Trophoblast cell (in vitro differentiated cells and primary cell): ENCODE results near the gene PRDM16.

Experiments
- DNase-seq, 2 donors: peaks; one replicate each; pipeline ENCODE4 v3.0.0-alpha.2; 2016
- H2AFZ ChIP-seq: 2 replicates; pipeline ENCODE4 v1.6.1; 2013; ENCODE audit warnings: low read length, moderate library complexity, mild to moderate bottlenecking; ENCODE audit not compliant: insufficient read depth, poor library complexity
- H2AK5ac ChIP-seq: 2 replicates; pipeline ENCODE4 v1.6.1; 2013; ENCODE audit warnings: mild to moderate bottlenecking, low read length
- H2BK120ac ChIP-seq: 2 replicates; pipeline ENCODE4 v1.6.1; 2013; ENCODE audit warnings: low read length, mild to moderate bottlenecking, moderate library complexity; ENCODE audit not compliant: insufficient read depth, poor library complexity
- H2BK12ac ChIP-seq: 2 replicates; pipeline ENCODE4 v1.6.1; 2013; ENCODE audit warnings: mild to moderate bottlenecking, low read length, moderate library complexity
- H2BK5ac ChIP-seq: 2 replicates; pipeline ENCODE4 v1.6.1; 2013; ENCODE audit warnings: low read length, low read depth, moderate library complexity, mild to moderate bottlenecking; ENCODE audit not compliant: poor library complexity
- H3K14ac ChIP-seq: 2 replicates; pipeline ENCODE4 v1.6.1; 2013; ENCODE audit warnings: mild to moderate bottlenecking, low read length
- H3K18ac ChIP-seq: 2 replicates; pipeline ENCODE4 v1.6.1; 2013; ENCODE audit warnings: mild to moderate bottlenecking, low read length
- H3K23ac ChIP-seq: 2 replicates; pipeline ENCODE4 v1.6.1; 2013; ENCODE audit warnings: low read length
- H3K27ac ChIP-seq: 2 replicates; pipeline ENCODE4 v1.5.1; 2013; ENCODE audit warnings: low read depth, mild to moderate bottlenecking, inconsistent platforms, low read length, moderate library complexity
- H3K27me3 ChIP-seq: 2 replicates; pipeline ENCODE4 v1.6.1; 2013; ENCODE audit warnings: inconsistent platforms, mild to moderate bottlenecking, low read length, moderate library complexity; ENCODE audit not compliant: insufficient read depth
- H3K36me3 ChIP-seq, 2 experiments: 1 replicate in 1 of 2; 2 replicates in 1 of 2; pipeline ENCODE4 v1.6.1; 2013; ENCODE audit warnings: low read length in 2 of 2, mild to moderate bottlenecking in 2 of 2, moderate library complexity in 1 of 2; ENCODE audit not compliant: insufficient read depth in 2 of 2, control insufficient read depth in 1 of 2
- H3K4ac ChIP-seq: 2 replicates; pipeline ENCODE4 v1.6.1; 2013; ENCODE audit warnings: low read depth, mild to moderate bottlenecking, low read length, moderate library complexity
- H3K4me1 ChIP-seq, 2 experiments: 1 replicate in 1 of 2; 2 replicates in 1 of 2; pipeline ENCODE4 v1.6.1; 2013; ENCODE audit warnings: low read length in 2 of 2, mild to moderate bottlenecking in 2 of 2, moderate library complexity in 1 of 2; ENCODE audit not compliant: insufficient read depth in 2 of 2, control insufficient read depth in 1 of 2
- H3K4me2 ChIP-seq: 2 replicates; pipeline ENCODE4 v1.6.1; 2013; ENCODE audit warnings: inconsistent platforms, mild to moderate bottlenecking, low read length, moderate library complexity
- H3K4me3 ChIP-seq: 2 replicates; pipeline ENCODE4 v1.5.1; 2013; ENCODE audit warnings: mild to moderate bottlenecking, low read depth, low read length, inconsistent platforms
- H3K79me1 ChIP-seq: one replicate; pipeline ENCODE4 v1.6.1; 2013; ENCODE audit warnings: low read length
- H3K79me2 ChIP-seq: 2 replicates; pipeline ENCODE4 v1.6.1; 2013; ENCODE audit warnings: low read length, mild to moderate bottlenecking; ENCODE audit not compliant: control insufficient read depth, insufficient read depth, poor library complexity
- H3K9ac ChIP-seq: 2 replicates; pipeline ENCODE4 v1.6.1; 2013; ENCODE audit warnings: mild to moderate bottlenecking, low read length
- H3K9me3 ChIP-seq: 2 replicates; pipeline ENCODE4 v1.6.1; 2013; ENCODE audit warnings: low read depth, mild to moderate bottlenecking, control low read depth, inconsistent platforms, low read length; ENCODE audit not compliant: insufficient read depth
- H4K12ac ChIP-seq: 2 replicates; pipeline ENCODE4 v1.6.1; 2013; ENCODE audit warnings: low read depth, mild to moderate bottlenecking, low read length, moderate library complexity
- H4K8ac ChIP-seq: 2 replicates; pipeline ENCODE4 v1.6.1; 2013; ENCODE audit warnings: low read depth, mild to moderate bottlenecking, low read length, moderate library complexity
- H4K91ac ChIP-seq: one replicate; pipeline ENCODE4 v1.6.1; 2013; ENCODE audit warnings: low read depth, mild to moderate bottlenecking, low read length, moderate library complexity
- WGBS: extraction: QIAGEN DNeasy Blood & Tissue Kit; methylation state at CpG from one replicate; pipeline ENCODE4 v1.1.7; 2013; ENCODE audit warnings: missing lambda C conversion rate; ENCODE audit not compliant: insufficient read length, insufficient coverage; ENCODE audit errors: extremely low coverage; 5-methylcytosine and 5-hydroxymethylcytosine counted together

PRDM16 gene

GRCh38 chr1:3457910-3458883 is 389.2 kb downstream of the PRDM16 start:
- Histone ChIP-seq H2BK5ac (no peak overlapping the region), H3K23ac (no peak overlapping the region), H2AK5ac (no peak overlapping the region), H3K9me3 (no peaks in the 10 kb centered on the region), H2BK12ac (no peak overlapping the region), H3K14ac (no peak overlapping the region), H2BK120ac (no peak overlapping the region), H3K4ac (no peak overlapping the region), H3K79me1 (peaks cover 20% of the 10 kb centered on the region), H2AFZ (no peak overlapping the region), H4K91ac (no peak overlapping the region), H3K18ac (no peak overlapping the region), H3K4me1 (peaks cover 36 to 44% of the 10 kb centered on the region in 2 experiments), H4K8ac (no peak overlapping the region), H3K4me3 (peak overlapping the region; percentile 12), H3K4me2 (no peak overlapping the region), H3K9ac (no peak overlapping the region), H3K27me3 (no peaks in the 10 kb centered on the region), H3K27ac (no peak overlapping the region), H3K36me3 (no peaks in the 10 kb centered on the region), H3K79me2 (peaks cover 2% of the 10 kb centered on the region), H4K12ac (no peak overlapping the region)
- WGBS: no CpG with 5 or more reads among the region's 18 CpGs
- DNase-seq: peak; percentile 63

GRCh38 chr1:3459051-3459908 is 390.3 kb downstream of the PRDM16 start:
- no peak overlapping the region for H4K12ac ChIP-seq
- H4K8ac ChIP-seq: no peak overlapping the region
- peaks cover 14% of the 10 kb centered on the region for H3K79me1 ChIP-seq
- no peaks in the 10 kb centered on the region for H3K9me3 ChIP-seq
- H3K4me3 ChIP-seq: no peak overlapping the region
- no peak overlapping the region for H3K4me2 ChIP-seq
- H3K18ac ChIP-seq: peak overlapping the region; percentile 33
- peak in 1 of 2 donors; percentile 27 for DNase-seq
- H3K27me3 ChIP-seq: no peaks in the 10 kb centered on the region
- H3K36me3 ChIP-seq: no peaks in the 10 kb centered on the region
- H3K27ac ChIP-seq: peak overlapping the region; percentile 28
- H2AFZ ChIP-seq: no peak overlapping the region
- H3K4me1 ChIP-seq: peaks cover 29 to 33% of the 10 kb centered on the region in 2 experiments
- H2BK120ac ChIP-seq: peak overlapping the region; percentile 18
- H4K91ac ChIP-seq: peak overlapping the region; percentile 7
- no peak overlapping the region for H3K9ac ChIP-seq
- H3K4ac ChIP-seq: no peak overlapping the region
- H3K14ac ChIP-seq: no peak overlapping the region
- H3K79me2 ChIP-seq: peaks cover 2% of the 10 kb centered on the region
- H3K23ac ChIP-seq: no peak overlapping the region
- H2BK5ac ChIP-seq: no peak overlapping the region
- peak overlapping the region; percentile 41 for H2BK12ac ChIP-seq
- peak overlapping the region; percentile 31 for H2AK5ac ChIP-seq
- WGBS: no CpG with 5 or more reads among the region's 24 CpGs

GRCh38 chr1:3459940-3460671 is 391.1 kb downstream of the PRDM16 start:
- Histone ChIP-seq H2BK120ac (peak overlapping the region; percentile 18), H3K79me1 (peaks cover 12% of the 10 kb centered on the region), H3K4me3 (no peak overlapping the region), H4K8ac (no peak overlapping the region), H2BK5ac (no peak overlapping the region), H2AK5ac (no peak overlapping the region), H3K27ac (peak overlapping the region; percentile 28), H4K91ac (peak overlapping the region; percentile 7), H3K79me2 (no peaks in the 10 kb centered on the region), H3K4me2 (peak overlapping the region; percentile 18), H3K36me3 (no peaks in the 10 kb centered on the region), H2BK12ac (peak overlapping the region; percentile 19), H4K12ac (no peak overlapping the region), H3K23ac (no peak overlapping the region), H2AFZ (no peak overlapping the region), H3K4ac (no peak overlapping the region), H3K9me3 (no peaks in the 10 kb centered on the region), H3K9ac (no peak overlapping the region), H3K14ac (no peak overlapping the region), H3K27me3 (no peaks in the 10 kb centered on the region), H3K4me1 (peaks cover 29 to 33% of the 10 kb centered on the region in 2 experiments), H3K18ac (peak overlapping the region; percentile 33)
- DNase-seq: peak; percentile 83 to 87
- WGBS: no CpG with 5 or more reads among the region's 23 CpGs

- Histone ChIP-seq H2AK5ac (no peak overlapping the region), H4K12ac (no peak overlapping the region)
Measured at GRCh38 chr1:3460672-3461131, 391.7 kb downstream of the PRDM16 start.

More at GRCh38 chr1:3460672-3461131, 391.7 kb downstream of the PRDM16 start:
- no peak overlapping the region for H4K8ac ChIP-seq
- no peak overlapping the region for H3K14ac ChIP-seq
- no peak overlapping the region for H2BK12ac ChIP-seq
- no peak overlapping the region for H3K4me3 ChIP-seq
- no peaks in the 10 kb centered on the region for H3K9me3 ChIP-seq
- H3K4ac ChIP-seq: no peak overlapping the region
- no peak overlapping the region for H2AFZ ChIP-seq
- peak; percentile 87 for DNase-seq
- peak overlapping the region; percentile 28 for H3K27ac ChIP-seq
- WGBS: no CpG with 5 or more reads among the region's 14 CpGs
- no peaks in the 10 kb centered on the region for H3K27me3 ChIP-seq
- peaks cover 29 to 31% of the 10 kb centered on the region in 2 experiments for H3K4me1 ChIP-seq
- H2BK120ac ChIP-seq: no peak overlapping the region
- H3K9ac ChIP-seq: no peak overlapping the region
- no peaks in the 10 kb centered on the region for H3K36me3 ChIP-seq
- no peak overlapping the region for H4K91ac ChIP-seq
- peak overlapping the region; percentile 18 for H3K4me2 ChIP-seq
- H3K18ac ChIP-seq: no peak overlapping the region
- H2BK5ac ChIP-seq: no peak overlapping the region
- no peak overlapping the region for H3K23ac ChIP-seq
- peaks cover 12% of the 10 kb centered on the region for H3K79me1 ChIP-seq
- H3K79me2 ChIP-seq: no peaks in the 10 kb centered on the region
